ENCODE data around the gene PIR.

PIR gene

GRCh38 chrX:15343075-15343476, 150.1 kb downstream of the PIR start:
- no peak for TF ChIP-seq CTCF (IDR thresholded peaks at IDR 0.05; ENCODE audit: control extremely low read depth, extremely low read depth, low read depth, missing control alignments)
- no peak for DNase-seq (ENCODE audit: extremely low spot score)
- POLR2A ChIA-PET, result no interaction called here
- CTCF ChIA-PET, result interaction anchor here (1.3 kb wide), 1 partner anchor 126 kb away, joined by 5 read pairs; no protein-coding TSS in a partner anchor

- POLR2A ChIA-PET, result no interaction called here
- TF ChIP-seq CTCF (IDR thresholded peaks at IDR 0.05; ENCODE audit: control extremely low read depth, extremely low read depth, low read depth, missing control alignments), result no peak
- DNase-seq (ENCODE audit: extremely low spot score), result no peak
- CTCF ChIA-PET, result no interaction called here
Measured at GRCh38 chrX:15340867-15341266, 152.3 kb downstream of the PIR start.

GRCh38 chrX:15336023-15336413, 157.1 kb downstream of the PIR start:
- no peak for DNase-seq (ENCODE audit: extremely low spot score)
- ChIA-PET CTCF (interaction anchor here (1.1 to 1.3 kb wide), 2 partner anchors 131 to 136 kb away, joined by 3 read pairs; no protein-coding TSS in a partner anchor), POLR2A (no interaction called here)
- TF ChIP-seq CTCF (IDR thresholded peaks at IDR 0.05; ENCODE audit: control extremely low read depth, extremely low read depth, low read depth, missing control alignments), result no peak

- TF ChIP-seq CTCF (IDR thresholded peaks at IDR 0.05; ENCODE audit: control extremely low read depth, extremely low read depth, low read depth, missing control alignments), result no peak
- DNase-seq (ENCODE audit: extremely low spot score), result peak; percentile 90
- ChIA-PET CTCF (interaction anchor here (1.1 to 1.3 kb wide), 2 partner anchors 132 to 136 kb away, joined by 3 read pairs; no protein-coding TSS in a partner anchor), POLR2A (no interaction called here)
Measured at GRCh38 chrX:15335135-15336022, 157.8 kb downstream of the PIR start, which contains the start of gene PIGA. PIGA (minus strand) TSS chrX:15335523; CDS start chrX:15331930, 3,593 bp downstream.

Measured in GM10248 (cell line).